Activated CD8-positive, alpha-beta T cell treated with anti-CD3 and anti-CD28 coated beads for 36 hours (primary cell): Measurements from ENCODE around the gene NEK6. TPM values are rescaled to one million over a fixed set of nuclear protein-coding genes. Genes with fewer than 3 reads are reported as not detected.

Experiments used
- ATAC-seq: fragments of 200-7000 bp; cut with Tn5 transposase; one replicate; pipeline ENCODE4 v1.10.0; 2021; ENCODE audit warnings: mild to moderate bottlenecking, moderate library complexity
- CTCF ChIA-PET: fragments of 350-600 bp; sonication (Branson Sonifier 250); formaldehyde crosslinking; loops from one replicate; lab custom pipeline; 2021; ENCODE audit warnings: antibody characterized with exemption; lab: Charles Lee
- POLR2A ChIA-PET: fragments of 350-600 bp; sonication (Branson Sonifier 250); formaldehyde crosslinking; loops from one replicate; lab custom pipeline; 2021; ENCODE audit warnings: antibody characterized with exemption; lab: Charles Lee
- DNase-seq: peaks from one replicate; pipeline ENCODE4 v3.0.0-alpha.2; 2020
- H3K27ac Mint-ChIP-seq: one replicate; pipeline ENCODE4 v1.8.0; 2021; ENCODE audit warnings: mild to moderate bottlenecking, mixed read lengths
- H3K27me3 Mint-ChIP-seq: one replicate; pipeline ENCODE4 v1.8.0; 2021; ENCODE audit warnings: mixed read lengths
- H3K36me3 Mint-ChIP-seq: one replicate; pipeline ENCODE4 v1.8.0; 2021; ENCODE audit warnings: low read depth, mixed read lengths
- H3K4me1 Mint-ChIP-seq: one replicate; pipeline ENCODE4 v1.8.0; 2021; ENCODE audit warnings: low read depth, mixed read lengths
- H3K4me3 Mint-ChIP-seq: one replicate; pipeline ENCODE4 v1.8.0; 2021; ENCODE audit warnings: mild to moderate bottlenecking, moderate library complexity, mixed read lengths
- H3K9me3 Mint-ChIP-seq: one replicate; pipeline ENCODE4 v1.8.0; 2021; ENCODE audit warnings: mixed read lengths
- intact Hi-C: fragments of 100-400 bp; cut with micrococcal nuclease; formaldehyde crosslinking; loops from one replicate; pipeline ENCODE4 v1.10.0; 2022
- total RNA-seq, 2 experiments: library from RNA; stranded (reverse); gene quantifications; one replicate each; pipeline ENCODE4 v1.2.3, GENCODE V29; 2021
- TF ChIP-seq, protein P1 (sequence below): fragments of 200-600 bp; IDR thresholded peaks from one replicate; pipeline ENCODE4 v1.8.0; 2022; ENCODE audit warnings: antibody characterized with exemption, mild to moderate bottlenecking

The NEK6 gene
- total RNA-seq, 2 experiments from 2014 or later: 20.2 to 21.8 TPM

- Mint-ChIP-seq H3K36me3 (peaks cover 14% of the 10 kb centered on the region), H3K4me3 (no peak overlapping the region)
- CTCF ChIA-PET: interaction anchor here (0.7 to 1.0 kb wide), 3 partner anchors 18 to 230 kb away, joined by 3 to 4 read pairs (median 3); no protein-coding TSS in a partner anchor
These were observed 99.1 kb downstream of the NEK6 start for GRCh38 chr9:124356745-124357390.

DNA sequence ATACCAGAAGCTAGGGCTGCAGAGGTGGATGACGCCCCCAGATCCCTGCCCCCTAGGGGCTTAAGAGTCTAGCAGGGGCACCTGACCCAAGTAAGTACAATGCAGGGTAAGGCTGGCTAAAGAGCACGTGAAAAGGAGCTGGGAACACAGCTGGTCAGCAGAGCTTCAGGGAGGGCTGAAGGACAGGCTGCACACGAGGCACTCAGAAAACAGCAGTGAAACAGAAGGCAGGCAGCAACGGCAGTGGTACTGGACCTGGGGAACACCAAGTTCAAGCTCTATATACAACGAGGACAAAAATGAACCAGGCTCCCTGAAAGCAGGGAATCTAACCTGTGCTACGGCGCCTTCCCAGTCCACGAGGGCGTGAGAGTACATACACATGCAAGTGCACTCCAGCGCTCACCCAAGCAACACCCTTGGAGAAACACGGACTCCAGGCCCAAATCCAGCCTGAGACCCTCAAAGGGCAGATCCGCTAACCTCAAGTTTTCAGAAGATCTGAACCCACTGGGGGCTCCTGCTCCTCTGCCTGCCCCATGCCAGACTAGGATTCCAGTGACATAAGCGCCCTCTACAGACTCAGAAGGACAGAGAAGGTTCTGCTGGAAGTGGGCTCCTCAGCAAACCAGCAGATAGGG is 100.1 kb downstream of the NEK6 start:
- TF ChIP-seq, protein P1, sequence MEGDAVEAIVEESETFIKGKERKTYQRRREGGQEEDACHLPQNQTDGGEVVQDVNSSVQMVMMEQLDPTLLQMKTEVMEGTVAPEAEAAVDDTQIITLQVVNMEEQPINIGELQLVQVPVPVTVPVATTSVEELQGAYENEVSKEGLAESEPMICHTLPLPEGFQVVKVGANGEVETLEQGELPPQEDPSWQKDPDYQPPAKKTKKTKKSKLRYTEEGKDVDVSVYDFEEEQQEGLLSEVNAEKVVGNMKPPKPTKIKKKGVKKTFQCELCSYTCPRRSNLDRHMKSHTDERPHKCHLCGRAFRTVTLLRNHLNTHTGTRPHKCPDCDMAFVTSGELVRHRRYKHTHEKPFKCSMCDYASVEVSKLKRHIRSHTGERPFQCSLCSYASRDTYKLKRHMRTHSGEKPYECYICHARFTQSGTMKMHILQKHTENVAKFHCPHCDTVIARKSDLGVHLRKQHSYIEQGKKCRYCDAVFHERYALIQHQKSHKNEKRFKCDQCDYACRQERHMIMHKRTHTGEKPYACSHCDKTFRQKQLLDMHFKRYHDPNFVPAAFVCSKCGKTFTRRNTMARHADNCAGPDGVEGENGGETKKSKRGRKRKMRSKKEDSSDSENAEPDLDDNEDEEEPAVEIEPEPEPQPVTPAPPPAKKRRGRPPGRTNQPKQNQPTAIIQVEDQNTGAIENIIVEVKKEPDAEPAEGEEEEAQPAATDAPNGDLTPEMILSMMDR: no peak
- Mint-ChIP-seq H3K9me3 (no peaks in the 10 kb centered on the region), H3K27me3 (no peaks in the 10 kb centered on the region), H3K36me3 (peaks cover 6% of the 10 kb centered on the region), H3K27ac (peak overlapping the region; percentile 73), H3K4me1 (peaks cover 32% of the 10 kb centered on the region), H3K4me3 (no peak overlapping the region)
- ChIA-PET CTCF (interaction anchor here (0.7 to 1.0 kb wide), 2 partner anchors 17 to 231 kb away, joined by 3 read pairs; no protein-coding TSS in a partner anchor), POLR2A (interaction anchor here (0.9 kb wide), 1 partner anchor 148 kb away, joined by 3 read pairs; no protein-coding TSS in a partner anchor)
- DNase-seq (no peak), ATAC-seq (no peak)
- intact Hi-C loops: no loop called here

More at GRCh38 chr9:124356745-124357390, 99.1 kb downstream of the NEK6 start:
- H3K27me3 Mint-ChIP-seq: no peaks in the 10 kb centered on the region
- no peak for DNase-seq
- TF ChIP-seq, protein P1: no peak
- intact Hi-C loops: no loop called here
- peak overlapping the region; percentile 73 for H3K27ac Mint-ChIP-seq
- peaks cover 32% of the 10 kb centered on the region for H3K4me1 Mint-ChIP-seq
- POLR2A ChIA-PET: no interaction called here
- no peak for ATAC-seq
- no peaks in the 10 kb centered on the region for H3K9me3 Mint-ChIP-seq

- Mint-ChIP-seq H3K4me3 (no peak overlapping the region), H3K27me3 (no peaks in the 10 kb centered on the region), H3K36me3 (peaks cover 6% of the 10 kb centered on the region), H3K4me1 (peaks cover 35% of the 10 kb centered on the region), H3K27ac (no peak overlapping the region), H3K9me3 (no peaks in the 10 kb centered on the region)
- ChIA-PET CTCF (no interaction called here), POLR2A (interaction anchor here (0.9 kb wide), 1 partner anchor 147 kb away, joined by 3 read pairs; no protein-coding TSS in a partner anchor)
- ATAC-seq: no peak
- TF ChIP-seq, protein P1: no peak
- intact Hi-C loops: no loop called here
- DNase-seq: no peak
These were observed 100.9 kb downstream of the NEK6 start for GRCh38 chr9:124358631-124359030.

GRCh38 chr9:124359426-124359825 is 101.7 kb downstream of the NEK6 start:
- DNase-seq (no peak), ATAC-seq (no peak)
- POLR2A ChIA-PET: no interaction called here
- H3K9me3 Mint-ChIP-seq: no peaks in the 10 kb centered on the region
- TF ChIP-seq, protein P1: no peak
- peaks cover 6% of the 10 kb centered on the region for H3K36me3 Mint-ChIP-seq
- no peak overlapping the region for H3K4me3 Mint-ChIP-seq
- H3K27ac Mint-ChIP-seq: peak overlapping the region; percentile 38
- H3K27me3 Mint-ChIP-seq: no peaks in the 10 kb centered on the region
- H3K4me1 Mint-ChIP-seq: peaks cover 35% of the 10 kb centered on the region
- CTCF ChIA-PET: no interaction called here
- intact Hi-C loops: no loop called here
